ENCODE data around the gene PRKACA.
"Not testable (repeated sequence)": the region's sequence is repeated elsewhere in the genome, so short reads cannot be mapped to it uniquely, and the experiment has no call there.

PRKACA gene

DNA sequence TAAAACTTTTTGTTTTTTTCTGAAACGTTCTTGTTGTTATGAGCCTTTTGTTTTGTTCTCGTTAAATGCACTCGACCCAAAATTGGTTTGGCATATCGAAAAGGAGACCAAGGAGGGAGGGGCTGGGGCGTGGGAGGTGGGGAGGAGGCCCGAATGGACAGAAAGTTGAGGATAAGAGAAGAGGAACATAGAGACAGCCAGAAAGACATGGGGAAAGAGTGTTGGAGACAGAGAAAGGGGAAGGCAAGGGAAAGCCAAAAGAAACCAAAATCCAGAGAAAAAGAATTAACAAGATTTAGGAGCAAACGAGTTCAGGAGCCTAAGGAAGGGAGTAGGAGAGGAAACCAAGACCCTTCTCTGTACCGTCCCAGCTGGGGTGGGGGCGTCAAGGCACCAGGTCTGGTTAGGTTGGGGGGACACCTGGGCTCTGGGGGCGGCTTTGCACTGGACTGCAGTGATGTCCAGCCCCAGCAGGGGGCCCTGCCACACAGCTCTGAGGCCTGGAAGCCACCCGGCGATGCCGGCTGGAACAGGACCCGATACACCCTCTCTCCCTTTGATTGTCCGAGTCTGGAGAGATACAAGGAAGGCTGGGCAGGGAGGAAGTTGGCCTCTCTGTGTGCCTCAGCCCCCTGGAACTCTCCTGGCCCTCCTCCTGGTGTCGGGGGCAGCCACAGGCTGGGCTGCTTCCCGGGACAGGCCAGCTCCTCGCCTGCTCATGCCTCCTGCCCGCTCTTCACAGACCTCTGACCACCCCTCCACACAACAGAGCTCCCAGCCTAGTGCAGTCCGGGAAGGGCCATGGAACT, 30.4 kb upstream of the PRKACA start:
- DNase-seq, result peak; percentile 48

GRCh38 chr19:14146789-14147216, 29.2 kb upstream of the PRKACA start:
- no peak for DNase-seq

DNA sequence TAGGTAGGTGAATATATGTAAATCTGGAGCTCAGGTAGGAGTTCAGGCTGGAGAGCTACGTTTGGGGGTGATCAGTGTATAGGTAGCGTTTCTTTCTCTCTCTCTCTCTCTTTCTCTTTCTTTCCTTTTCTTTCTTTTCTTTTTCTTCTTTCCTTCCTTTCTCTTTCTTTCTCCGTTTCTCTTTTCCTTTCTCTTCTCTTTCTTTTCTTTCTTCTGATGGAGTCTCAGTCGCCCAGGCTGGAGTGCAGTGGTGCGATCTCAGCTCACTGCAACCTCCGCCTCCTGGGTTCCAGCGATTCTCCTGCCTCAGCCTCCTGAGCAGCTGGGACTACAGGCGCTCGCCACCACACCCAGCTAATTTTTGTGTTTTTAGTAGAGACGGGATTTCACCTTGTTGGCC, 28.6 kb upstream of the PRKACA start:
- not testable (repeated sequence) for DNase-seq

- no peak for DNase-seq
Observed at GRCh38 chr19:14145381-14145780, 27.8 kb upstream of the PRKACA start.

DNA sequence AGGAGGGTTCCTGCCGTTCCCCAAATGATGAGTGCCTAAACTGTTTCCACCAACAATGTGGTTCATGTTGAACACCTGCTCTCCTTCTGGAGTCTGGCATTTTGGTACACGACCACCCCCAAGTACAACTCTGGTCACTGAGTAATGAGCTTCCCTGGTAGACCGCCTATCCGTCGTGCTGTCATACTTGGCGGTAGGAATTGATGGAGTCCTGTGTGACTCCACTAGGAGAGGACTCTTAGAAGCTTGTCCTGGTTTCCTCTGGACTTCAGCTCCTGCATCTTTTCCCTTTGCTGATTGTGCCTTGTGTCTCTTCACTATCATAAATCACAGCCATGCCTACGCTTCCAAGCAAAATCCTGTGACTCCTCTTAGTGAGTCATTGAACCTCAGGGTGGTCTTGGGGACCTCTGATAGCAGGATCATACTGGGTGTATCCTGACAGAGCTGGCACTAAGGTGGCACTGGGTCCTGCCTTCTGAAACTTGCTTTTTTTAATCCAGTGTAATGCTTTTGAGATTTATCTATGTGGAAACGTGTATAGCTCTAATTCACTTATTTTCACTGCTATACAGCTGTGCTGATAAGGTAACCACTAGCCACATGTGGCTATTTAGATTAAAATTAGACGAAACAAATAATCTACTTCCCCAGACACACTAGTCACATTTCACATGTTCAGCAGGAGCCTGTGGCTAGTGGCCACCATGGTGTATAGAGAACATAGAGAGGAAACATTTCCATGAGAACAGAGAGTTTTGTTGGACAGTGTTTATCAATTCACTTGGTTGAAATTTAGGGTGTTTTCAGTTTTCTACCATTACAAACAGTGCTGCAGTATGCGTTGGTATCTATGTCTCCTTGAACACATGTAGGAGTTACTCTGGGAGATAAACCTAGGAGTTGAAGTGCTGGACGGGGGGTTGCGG, 25.0 kb upstream of the PRKACA start:
- DNase-seq, result no peak

DNA sequence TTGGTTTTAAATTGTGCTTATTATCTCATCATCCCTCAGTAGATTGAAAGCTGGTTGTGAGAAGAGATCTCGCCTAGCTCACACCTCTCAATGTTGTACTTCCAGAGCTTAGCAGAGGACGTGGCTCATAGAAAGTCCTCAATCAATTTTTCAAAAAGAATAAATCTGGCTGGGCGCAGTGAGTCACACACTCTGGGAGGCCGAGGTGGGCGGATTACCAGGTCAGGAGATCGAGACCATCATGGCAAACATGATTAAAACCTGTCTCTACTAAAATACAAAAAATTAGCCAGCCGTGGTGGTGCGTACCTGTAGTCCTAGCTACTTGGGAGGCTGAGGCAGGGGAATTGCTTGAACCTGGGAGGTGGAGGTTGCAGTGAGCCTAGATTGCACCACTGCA, 23.5 kb upstream of the PRKACA start:
- no peak for DNase-seq

DNA sequence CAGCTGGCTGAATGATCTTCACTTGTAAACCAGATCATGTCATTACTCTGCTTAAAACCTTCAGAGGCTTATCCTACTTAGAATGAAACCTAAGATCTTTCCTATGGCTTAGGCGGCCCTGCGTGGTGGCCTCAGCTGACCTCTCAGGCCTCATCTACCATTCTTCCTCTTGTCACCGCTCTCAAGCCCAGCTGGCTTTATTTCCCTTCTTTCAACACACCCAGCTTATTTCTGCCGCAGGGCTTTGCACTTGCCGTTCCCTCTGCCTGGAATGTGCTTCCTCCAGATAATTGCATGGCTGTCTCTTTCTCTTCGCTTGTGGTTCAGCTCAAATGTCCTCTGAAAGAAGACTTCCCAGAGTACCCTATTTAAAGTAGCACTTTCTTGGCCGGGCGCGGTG, 22.4 kb upstream of the PRKACA start:
- DNase-seq, result no peak

- no peak for DNase-seq
Observed at GRCh38 chr19:14138576-14139265, 21.2 kb upstream of the PRKACA start.

GRCh38 chr19:14136509-14137281, 19.1 kb upstream of the PRKACA start, which contains the start of gene ASF1B:
TSS of gene ASF1B (minus strand) at chr19:14136589. CDS start at chr19:14136456, 133 bp downstream.
- peak; percentile 95 for DNase-seq

DNA sequence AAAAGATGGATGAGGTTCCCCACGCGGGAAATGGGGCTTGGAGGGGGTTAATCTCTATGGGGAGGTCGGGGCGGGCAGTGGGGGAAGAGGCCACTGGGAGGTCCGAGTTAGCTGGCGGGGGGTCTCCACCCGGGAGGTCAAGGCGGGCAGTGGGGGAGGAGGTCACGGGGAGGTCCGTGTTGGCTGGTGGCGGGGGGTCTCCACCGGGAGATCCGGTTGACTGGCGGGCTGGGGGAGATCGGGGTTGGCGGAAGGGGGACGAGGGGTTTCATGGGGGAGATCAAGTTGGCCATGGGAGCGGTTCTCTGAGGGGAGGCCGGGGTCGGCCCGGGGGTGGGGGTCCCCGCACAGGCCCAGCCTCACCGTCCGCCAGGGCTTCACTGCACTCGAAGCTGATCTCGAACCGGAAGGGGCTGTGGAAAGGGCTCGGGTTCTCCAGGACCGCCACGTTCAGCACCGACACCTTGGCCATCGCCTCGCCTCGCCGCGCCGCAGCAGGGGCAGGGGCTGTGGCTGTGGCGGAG, 18.5 kb upstream of the PRKACA start:
- no peak for DNase-seq

DNA sequence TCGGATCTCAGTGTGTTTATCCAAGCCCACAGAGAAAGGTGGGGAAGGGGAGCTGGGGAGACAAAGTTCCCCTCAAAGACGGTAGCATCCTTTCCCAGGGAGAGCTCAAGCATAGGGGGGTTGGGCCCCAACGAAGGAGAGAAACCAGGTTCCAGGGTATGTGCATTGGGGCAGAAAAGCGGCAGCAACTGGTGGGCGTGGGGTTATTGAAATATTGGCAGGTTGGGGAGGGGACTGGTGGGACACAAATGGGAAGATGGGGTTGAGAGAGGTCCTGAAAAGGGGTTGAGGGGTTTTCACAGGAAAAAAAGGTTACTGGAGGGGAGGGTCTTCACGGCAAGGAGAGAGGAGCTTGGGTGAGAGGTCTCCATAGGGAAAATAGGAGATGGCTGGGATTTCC, 17.8 kb upstream of the PRKACA start:
- no peak for DNase-seq

- DNase-seq, result no peak
Observed at GRCh38 chr19:14127929-14128509, 10.5 kb upstream of the PRKACA start.

GRCh38 chr19:14127176-14127575, 9.6 kb upstream of the PRKACA start:
- DNase-seq, result no peak

DNA sequence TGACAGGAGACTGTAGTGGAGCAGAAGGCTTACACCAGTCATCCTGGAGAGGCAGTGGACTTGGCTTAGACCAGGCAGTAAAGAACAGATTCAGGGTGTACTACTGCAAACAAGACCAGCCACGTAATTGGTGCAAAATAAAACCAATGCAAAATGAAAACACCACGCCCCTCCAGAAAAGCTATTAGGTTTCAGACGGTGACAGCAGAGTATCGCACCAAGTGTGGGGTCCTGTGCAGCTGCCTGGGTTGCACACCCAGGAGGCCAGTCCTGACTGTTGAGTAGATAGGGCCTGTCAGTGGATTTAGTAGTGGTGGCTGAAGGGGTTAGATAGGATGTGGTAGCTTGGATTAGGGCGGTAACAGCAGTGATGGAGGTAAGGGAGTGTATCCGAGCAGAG, 5.4 kb upstream of the PRKACA start:
- DNase-seq, result no peak

GRCh38 chr19:14120497-14120780, 2.9 kb upstream of the PRKACA start:
- no peak for DNase-seq

DNA sequence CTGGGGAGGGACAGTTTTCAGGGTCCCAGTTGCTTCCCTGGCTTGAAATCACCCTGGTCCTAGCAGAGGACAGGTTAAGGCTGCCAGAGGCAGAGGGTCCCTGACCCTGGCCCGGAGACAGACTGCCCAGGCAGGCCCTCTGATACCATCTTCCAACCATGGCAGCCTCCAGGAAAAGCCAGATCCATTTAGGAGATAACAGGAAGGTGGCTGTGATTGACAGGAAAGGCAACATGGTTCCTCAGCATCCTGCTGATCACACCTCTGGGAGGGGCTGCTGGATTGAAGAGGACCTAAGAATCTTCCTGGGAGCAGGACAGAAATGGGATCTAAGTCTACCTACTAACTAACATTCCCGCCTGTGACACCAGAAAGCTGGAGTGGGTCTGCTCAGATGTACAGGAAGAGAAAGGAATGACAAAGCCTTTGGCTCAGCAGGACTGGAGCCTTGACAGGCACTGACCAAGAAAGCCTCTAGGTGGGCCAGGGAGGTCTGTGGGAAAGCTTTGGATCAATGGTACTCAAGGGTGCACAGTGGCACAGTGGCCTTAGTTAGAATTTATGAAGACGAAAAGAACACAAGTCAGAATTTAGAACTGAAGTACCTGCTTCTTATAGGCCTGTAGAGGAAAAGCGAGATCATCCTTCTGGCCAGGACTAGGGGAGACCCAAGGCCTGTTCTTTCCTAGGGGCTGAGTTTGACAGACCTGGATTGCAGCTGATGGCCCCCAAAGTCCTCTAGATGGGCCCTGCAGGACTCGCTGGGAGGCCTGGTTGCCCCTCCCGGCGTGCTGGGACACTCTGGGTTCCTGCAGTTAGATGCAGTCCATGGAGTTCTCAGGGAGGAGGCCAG, 2.3 kb upstream of the PRKACA start:
- DNase-seq, result no peak

- no peak for DNase-seq
Observed at GRCh38 chr19:14119146-14119545, 1.6 kb upstream of the PRKACA start.

DNA sequence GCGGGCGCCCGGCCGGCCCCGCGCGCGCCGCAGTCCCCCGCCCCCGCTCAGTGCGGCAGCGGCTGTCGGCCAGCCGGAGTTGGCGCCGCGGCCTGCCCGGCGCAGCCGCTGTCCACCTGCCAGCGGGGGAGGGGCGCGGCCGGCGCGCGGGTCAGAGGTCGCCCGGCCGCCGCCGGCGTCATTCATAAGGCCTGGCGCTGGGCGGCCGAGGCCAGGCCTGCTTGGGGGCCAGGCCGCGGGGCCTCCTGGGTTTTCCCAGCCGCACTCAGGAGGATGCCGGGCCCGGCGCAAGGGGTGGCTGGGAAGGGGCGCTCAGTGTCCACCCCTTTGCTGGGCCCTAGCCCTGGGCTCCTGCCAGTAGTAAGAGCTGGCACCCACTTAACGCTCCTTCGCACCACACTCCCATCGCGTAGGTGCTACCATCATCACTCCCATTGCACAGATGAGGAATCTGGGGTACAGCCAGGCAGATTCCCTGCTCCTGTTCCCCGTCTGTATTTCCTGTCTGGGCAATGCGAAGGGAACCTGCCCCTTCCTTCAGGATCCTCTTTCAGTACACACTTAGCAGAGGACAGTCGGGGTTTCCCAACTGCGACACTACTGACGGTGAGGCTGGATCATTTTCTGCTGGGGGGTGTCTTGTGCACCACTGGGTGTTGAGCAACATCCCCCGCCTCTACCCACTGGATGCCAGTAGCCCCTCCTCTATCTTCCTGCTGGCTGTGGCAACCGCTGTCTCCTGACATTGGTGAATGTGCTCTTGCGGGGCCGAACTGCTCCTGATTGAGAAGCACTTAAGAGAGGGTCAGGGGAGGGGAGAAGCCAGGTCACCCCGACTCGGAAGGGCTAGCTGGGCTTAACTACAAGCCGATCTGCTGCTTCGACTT, 846 bp upstream of the PRKACA start:
- DNase-seq, result peak; percentile 24

- DNase-seq, result peak; percentile 11
Observed at GRCh38 chr19:14116918-14117578, 514 bp downstream of the PRKACA start.

Data from activated CD4-positive, alpha-beta T cell treated with anti-CD3 and anti-CD28 coated beads, Interleukin-2, amount 50 U/mL, for 1 hour (primary cell).